GM12874 (cell line): ENCODE results near the gene MECP2.

Source experiments
- CTCF ChIP-seq: IDR thresholded peaks from 2 replicates; pipeline ENCODE4 v1.5.1; 2011; ENCODE audit warnings: low read depth, mild to moderate bottlenecking, control low read depth, low read length, moderate library complexity; ENCODE audit not compliant: insufficient read depth

Gene MECP2

GRCh38 chrX:154032160-154032559 is 65.4 kb downstream of the MECP2 start:
- no peak for TF ChIP-seq CTCF

- no peak for TF ChIP-seq CTCF
These were observed 66.7 kb downstream of the MECP2 start for GRCh38 chrX:154030715-154031305.

GRCh38 chrX:154030266-154030665 is 67.3 kb downstream of the MECP2 start:
- TF ChIP-seq CTCF, result no peak

- TF ChIP-seq CTCF, result 0 out of 2 replicates have a peak, but pooled peaks have one; percentile 2
These were observed 68.1 kb downstream of the MECP2 start for GRCh38 chrX:154029439-154029838.

GRCh38 chrX:154028502-154029184 is 68.9 kb downstream of the MECP2 start:
- TF ChIP-seq CTCF, result no peak

GRCh38 chrX:154027986-154028385 is 69.5 kb downstream of the MECP2 start:
- TF ChIP-seq CTCF, result no peak

- TF ChIP-seq CTCF, result no peak
These were observed 70.5 kb downstream of the MECP2 start for GRCh38 chrX:154027022-154027402.
